Ovary (tissue), 9 donors: ENCODE results near the gene POLK. TPM values are rescaled to one million over a fixed set of nuclear protein-coding genes. Genes with fewer than 3 reads are reported as not detected.

ENCODE experiments used
- DNase-seq, 5 donors: peaks; one replicate each; pipeline ENCODE4 v3.0.0-alpha.2; 2019 to 2020
- H3K27ac ChIP-seq, 2 donors: fragments of 200-600 bp; one replicate each; pipeline versions ENCODE4 v1.5.1 to v1.8.0; 2019 to 2022
- H3K27me3 ChIP-seq: fragments of 200-600 bp; one replicate; pipeline ENCODE4 v1.8.0; 2022
- H3K36me3 ChIP-seq: fragments of 200-600 bp; sonication (generic); one replicate; pipeline ENCODE4 v1.5.1; 2019
- H3K4me1 ChIP-seq: one replicate; pipeline ENCODE4 v1.8.1; 2013; ENCODE audit warnings: mild to moderate bottlenecking, moderate library complexity; ENCODE audit not compliant: insufficient read depth
- H3K4me3 ChIP-seq: fragments of 200-600 bp; sonication (generic); one replicate; pipeline ENCODE4 v1.5.1; 2017
- H3K9me3 ChIP-seq, 2 donors: fragments of 200-600 bp in 1 of 2; sonication (generic) in 1 of 2; one replicate each; pipeline versions ENCODE4 v1.5.1 to v1.8.1; 2013 to 2019; ENCODE audit warnings: mild to moderate bottlenecking in 1 of 2, moderate library complexity in 1 of 2
- CTCF ChIP-seq, 3 donors: fragments of 450-650 bp in 2 of 3; fragments of 200-600 bp in 1 of 3; IDR thresholded peaks; one replicate each; pipeline versions ENCODE4 v1.5.1 to v1.8.0; 2016 to 2022; ENCODE audit warnings: antibody characterized with exemption in 3 of 3, mild to moderate bottlenecking in 1 of 3
- EP300 ChIP-seq: sonication (generic); formaldehyde crosslinking; IDR thresholded peaks from one replicate; pipeline ENCODE4 v1.6.1; 2017; ENCODE audit warnings: antibody characterized with exemption
- POLR2A ChIP-seq: fragments of 450-650 bp; IDR thresholded peaks from one replicate; pipeline ENCODE4 v1.6.1; 2017; ENCODE audit warnings: antibody characterized with exemption, mild to moderate bottlenecking, moderate library complexity
- WGBS, 3 donors: extraction: QIAGEN DNeasy Blood & Tissue Kit in 1 of 3; methylation state at CpG; one replicate each; pipeline versions ENCODE4 v1.1.5 to v1.1.7; 2013 to 2017; 5-methylcytosine and 5-hydroxymethylcytosine counted together
- intact Hi-C, 4 donors: fragments of 100-400 bp; cut with DNase I; formaldehyde crosslinking; loops; one replicate each; pipeline versions ENCODE4 v1.11.0 to v1.15.1; 2022 to 2023
- polyA plus RNA-seq, 2 donors: library from polyadenylated mRNA; stranded (reverse); fragments of 200-250 nt in 1 of 2; fragments of 350-450 nt in 1 of 2; fragmentation: Illumina TruSeq in 1 of 2; extraction: RNeasy Lipid Tissue Mini Kit (QIAGEN cat#74804) in 1 of 2; gene quantifications; one replicate each; pipeline ENCODE4 v1.2.3, GENCODE V29; 2013 to 2014
- total RNA-seq, 7 donors: library from RNA; depleted of rRNA in 2 of 7; stranded (reverse); fragments of >200 nt in 2 of 7; fragmentation: NEBNext Ultra II Directional in 3 of 7; extraction: Animal tissue kit (Norgen Biotek cat#: 25700) in 3 of 7; gene quantifications; one replicate each; pipeline versions ENCODE4 v1.1.0 to v1.2.4, GENCODE V29; 2016 to 2023
- donor health status: DM: no; HTN: no; CAD: no; lungs with moderate emphysema.
- donor health status: DM: no; HTN: no; CAD: no.
- donor health status: Bipolar disorder and iron deficiency.
- donor health status: DM: yes; HTN: yes; CAD: no.
- donor health status: DM: no; HTN: no; CAD: no.
- donor health status: DM: yes; HTN: yes; CAD: no.

The POLK gene
- total and polyA plus RNA-seq, 9 donors: 9.3 to 41.0 (median 32.4) TPM

- Histone ChIP-seq H3K27me3 (no peaks in the 10 kb centered on the region), H3K4me3 (no peak overlapping the region), H3K27ac (no peak overlapping the region), H3K9me3 (no peaks in the 10 kb centered on the region), H3K4me1 (no peaks in the 10 kb centered on the region), H3K36me3 (no peaks in the 10 kb centered on the region)
- 95 to 98% (median 97%) methylated on average over 2 of the region's 2 CpGs for WGBS, 3 donors
- TF ChIP-seq POLR2A (no peak), CTCF (IDR thresholded peaks at IDR 0.05) (no peak), EP300 (no peak)
- DNase-seq: no peak
- intact Hi-C loops: no loop called here
Observed at GRCh38 chr5:75468593-75468992, 43.1 kb upstream of the POLK start.

- Histone ChIP-seq H3K36me3 (no peaks in the 10 kb centered on the region), H3K9me3 (no peaks in the 10 kb centered on the region), H3K4me1 (no peaks in the 10 kb centered on the region), H3K27me3 (no peaks in the 10 kb centered on the region), H3K4me3 (no peak overlapping the region), H3K27ac (no peak overlapping the region)
- TF ChIP-seq EP300 (no peak), CTCF (IDR thresholded peaks at IDR 0.05) (no peak), POLR2A (no peak)
- DNase-seq: no peak
- 96 to 98% (median 98%) methylated on average over 1 of the region's 1 CpG for WGBS, 3 donors
- intact Hi-C loops: no loop called here
Observed at GRCh38 chr5:75469017-75469416, 42.7 kb upstream of the POLK start.

- Histone ChIP-seq H3K4me3 (no peak overlapping the region), H3K4me1 (no peaks in the 10 kb centered on the region), H3K27me3 (no peaks in the 10 kb centered on the region), H3K36me3 (no peaks in the 10 kb centered on the region), H3K9me3 (no peaks in the 10 kb centered on the region), H3K27ac (no peak overlapping the region)
- TF ChIP-seq EP300: no peak
- TF ChIP-seq CTCF (IDR thresholded peaks at IDR 0.05): no peak
- no peak for TF ChIP-seq POLR2A
- intact Hi-C loops: no loop called here
- no peak for DNase-seq
- 97 to 98% (median 98%) methylated on average over 2 of the region's 2 CpGs for WGBS, 3 donors
Observed at GRCh38 chr5:75471193-75471592, 40.5 kb upstream of the POLK start.

- Histone ChIP-seq H3K9me3 (no peaks in the 10 kb centered on the region), H3K36me3 (no peaks in the 10 kb centered on the region), H3K27ac (no peak overlapping the region), H3K4me3 (no peak overlapping the region), H3K4me1 (no peaks in the 10 kb centered on the region), H3K27me3 (no peaks in the 10 kb centered on the region)
- no peak for DNase-seq
- intact Hi-C loops: no loop called here
- TF ChIP-seq CTCF (IDR thresholded peaks at IDR 0.05) (no peak), EP300 (no peak), POLR2A (no peak)
- 98 to 100% (median 100%) methylated on average over 1 of the region's 1 CpG for WGBS, 3 donors
Observed at GRCh38 chr5:75472973-75473372, 38.7 kb upstream of the POLK start.

- intact Hi-C loops: no loop called here
- WGBS, 3 donors: 74 to 84% (median 79%) methylated on average over 2 of the region's 2 CpGs
- H3K4me3 ChIP-seq: no peak overlapping the region
- no peaks in the 10 kb centered on the region for H3K27me3 ChIP-seq
- H3K36me3 ChIP-seq: no peaks in the 10 kb centered on the region
- TF ChIP-seq EP300 (no peak), POLR2A (no peak), CTCF (IDR thresholded peaks at IDR 0.05) (no peak)
- H3K9me3 ChIP-seq: no peaks in the 10 kb centered on the region
- H3K27ac ChIP-seq: no peak overlapping the region
- no peaks in the 10 kb centered on the region for H3K4me1 ChIP-seq
- DNase-seq: no peak
Observed at GRCh38 chr5:75473463-75473862, 38.2 kb upstream of the POLK start.
